Tibial artery (tissue), 4 donors: ENCODE measurements around the gene TRMT11.

ENCODE experiments used
- DNase-seq, 2 donors: peaks; one replicate each; pipeline ENCODE4 v3.0.0-alpha.2; 2019
- H3K27ac ChIP-seq, 2 donors: fragments of 200-600 bp; sonication (generic) in 1 of 2; 1 replicate in 1 of 2; 2 replicates in 1 of 2; pipeline ENCODE4 v1.5.1; 2018 to 2019; ENCODE audit warnings: mild to moderate bottlenecking in 1 of 2
- H3K27me3 ChIP-seq, 2 donors: fragments of 200-600 bp; sonication (generic) in 1 of 2; one replicate each; pipeline versions ENCODE4 v1.5.1 to v1.6.0; 2016 to 2019
- H3K36me3 ChIP-seq, 3 donors: fragments of 200-600 bp; sonication (generic) in 2 of 3; one replicate each; pipeline ENCODE4 v1.5.1; 2016 to 2019; ENCODE audit warnings: mild to moderate bottlenecking in 2 of 3
- H3K4me1 ChIP-seq, 4 donors: fragments of 200-600 bp; sonication (generic) in 2 of 4; 1 replicate in 3 of 4; 2 replicates in 1 of 4; pipeline ENCODE4 v1.5.1; 2016 to 2019
- H3K4me3 ChIP-seq, 2 donors: fragments of 200-600 bp; sonication (generic) in 1 of 2; 1 replicate in 1 of 2; 2 replicates in 1 of 2; pipeline ENCODE4 v1.5.1; 2018 to 2019; ENCODE audit warnings: mild to moderate bottlenecking in 2 of 2
- H3K9me3 ChIP-seq, 3 donors: fragments of 200-600 bp; sonication (generic) in 1 of 3; one replicate each; pipeline ENCODE4 v1.5.1; 2016 to 2019
- CTCF ChIP-seq, 2 experiments: fragments of 200-600 bp in 1 of 2; fragments of 450-650 bp in 1 of 2; IDR thresholded peaks; one replicate each; pipeline ENCODE4 v1.5.1; 2017 to 2019; ENCODE audit warnings: antibody characterized with exemption in 2 of 2, mild to moderate bottlenecking in 1 of 2, moderate library complexity in 1 of 2
- intact Hi-C: fragments of 100-400 bp; cut with DNase I; formaldehyde crosslinking; loops from one replicate; pipeline ENCODE4 v1.15.0; 2023; ENCODE audit warnings: low total_unique reads

TRMT11 gene

GRCh38 chr6:125986301-125987025 is at the start of gene TRMT11:
TRMT11 (plus strand) TSS chr6:125986540; CDS start chr6:125986551, 11 bp downstream.
- intact Hi-C loops, result no loop called here
- DNase-seq, result peak; percentile 82 to 93
- H3K36me3 ChIP-seq, result no peaks in the 10 kb centered on the region
- H3K4me1 ChIP-seq, result peaks cover 0 to 25% (median 10%) of the 10 kb centered on the region in 4 donors
- TF ChIP-seq CTCF (IDR thresholded peaks at IDR 0.05), result peak in 1 of 2 experiments; percentile 21
- H3K9me3 ChIP-seq, result no peaks in the 10 kb centered on the region
- peak within 1 kb of the TSS; percentile 84 to 87 for H3K27ac ChIP-seq
- no peaks in the 10 kb centered on the region for H3K27me3 ChIP-seq
- peak within 1 kb of the TSS; percentile 75 to 77 for H3K4me3 ChIP-seq

- TF ChIP-seq CTCF (IDR thresholded peaks at IDR 0.05), result no peak
- no peak overlapping the region for H3K27ac ChIP-seq
- no peak overlapping the region for H3K4me3 ChIP-seq
- intact Hi-C loops, result no loop called here
- peaks cover 0 to 3% (median 0%) of the 10 kb centered on the region in 4 donors for H3K4me1 ChIP-seq
- DNase-seq, result no peak
- no peaks in the 10 kb centered on the region for H3K36me3 ChIP-seq
- no peaks in the 10 kb centered on the region for H3K27me3 ChIP-seq
- H3K9me3 ChIP-seq, result no peaks in the 10 kb centered on the region
Measured at GRCh38 chr6:125939026-125939425, 47.3 kb upstream of the TRMT11 start.

GRCh38 chr6:125939791-125940190 is 46.5 kb upstream of the TRMT11 start:
- Histone ChIP-seq H3K4me1 (peaks cover 0 to 10% (median 1%) of the 10 kb centered on the region in 4 donors), H3K27ac (no peak overlapping the region), H3K27me3 (no peaks in the 10 kb centered on the region), H3K36me3 (no peaks in the 10 kb centered on the region), H3K9me3 (no peaks in the 10 kb centered on the region), H3K4me3 (no peak overlapping the region)
- no peak for DNase-seq
- intact Hi-C loops, result no loop called here
- TF ChIP-seq CTCF (IDR thresholded peaks at IDR 0.05), result no peak

GRCh38 chr6:125940247-125941041 is 45.9 kb upstream of the TRMT11 start:
- Histone ChIP-seq H3K36me3 (no peaks in the 10 kb centered on the region), H3K9me3 (no peaks in the 10 kb centered on the region), H3K4me3 (no peak overlapping the region), H3K27ac (peak overlapping the region in 1 of 2 donors; percentile 24), H3K4me1 (peaks cover 0 to 17% (median 6%) of the 10 kb centered on the region in 4 donors), H3K27me3 (no peaks in the 10 kb centered on the region)
- DNase-seq, result no peak
- intact Hi-C loops, result no loop called here
- no peak for TF ChIP-seq CTCF (IDR thresholded peaks at IDR 0.05)

GRCh38 chr6:125942672-125943527 is 43.4 kb upstream of the TRMT11 start:
- Histone ChIP-seq H3K9me3 (no peaks in the 10 kb centered on the region), H3K27ac (no peak overlapping the region), H3K36me3 (no peaks in the 10 kb centered on the region), H3K4me1 (peaks cover 6 to 41% (median 15%) of the 10 kb centered on the region in 4 donors), H3K27me3 (no peaks in the 10 kb centered on the region), H3K4me3 (no peak overlapping the region)
- no peak for TF ChIP-seq CTCF (IDR thresholded peaks at IDR 0.05)
- DNase-seq, result no peak
- intact Hi-C loops, result no loop called here
